C4-2B (cell line): ENCODE measurements around the gene NEDD4L.
A peak's percentile ranks its signal among the peaks of the same experiment; 100 is the strongest.

Source experiments
- ZFX ChIP-seq: fragments of 450-650 bp; IDR thresholded peaks from 2 replicates; pipeline ENCODE4 v1.6.1; 2017
- TF ChIP-seq, protein P1 (sequence below): fragments of 450-650 bp; conservative IDR thresholded peaks from 2 replicates; pipeline ENCODE4 v1.5.1; 2017; ENCODE audit warnings: mild to moderate bottlenecking

DNA sequence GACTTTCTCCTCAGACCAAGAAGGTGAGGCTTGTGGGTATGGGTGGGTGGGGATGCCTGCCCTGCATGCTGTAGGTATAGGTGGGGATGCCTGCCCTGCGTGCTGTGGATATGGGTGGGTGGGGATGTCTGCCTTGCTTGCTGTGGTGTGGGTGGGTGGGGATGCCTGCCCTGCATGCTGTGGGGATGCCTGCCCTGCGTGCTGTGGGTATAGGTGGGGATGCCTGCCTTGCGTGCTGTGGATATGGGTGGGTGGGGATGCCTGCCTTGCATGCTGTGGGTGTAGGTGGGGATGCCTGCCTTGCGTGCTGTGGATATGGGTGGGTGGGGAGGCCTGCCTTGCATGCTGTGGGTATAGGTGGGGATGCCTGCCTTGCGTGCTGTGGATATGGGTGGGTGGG lies 278.4 kb downstream of the NEDD4L start:
- TF ChIP-seq, protein P1, sequence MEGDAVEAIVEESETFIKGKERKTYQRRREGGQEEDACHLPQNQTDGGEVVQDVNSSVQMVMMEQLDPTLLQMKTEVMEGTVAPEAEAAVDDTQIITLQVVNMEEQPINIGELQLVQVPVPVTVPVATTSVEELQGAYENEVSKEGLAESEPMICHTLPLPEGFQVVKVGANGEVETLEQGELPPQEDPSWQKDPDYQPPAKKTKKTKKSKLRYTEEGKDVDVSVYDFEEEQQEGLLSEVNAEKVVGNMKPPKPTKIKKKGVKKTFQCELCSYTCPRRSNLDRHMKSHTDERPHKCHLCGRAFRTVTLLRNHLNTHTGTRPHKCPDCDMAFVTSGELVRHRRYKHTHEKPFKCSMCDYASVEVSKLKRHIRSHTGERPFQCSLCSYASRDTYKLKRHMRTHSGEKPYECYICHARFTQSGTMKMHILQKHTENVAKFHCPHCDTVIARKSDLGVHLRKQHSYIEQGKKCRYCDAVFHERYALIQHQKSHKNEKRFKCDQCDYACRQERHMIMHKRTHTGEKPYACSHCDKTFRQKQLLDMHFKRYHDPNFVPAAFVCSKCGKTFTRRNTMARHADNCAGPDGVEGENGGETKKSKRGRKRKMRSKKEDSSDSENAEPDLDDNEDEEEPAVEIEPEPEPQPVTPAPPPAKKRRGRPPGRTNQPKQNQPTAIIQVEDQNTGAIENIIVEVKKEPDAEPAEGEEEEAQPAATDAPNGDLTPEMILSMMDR, result peak; percentile 7; the same call in 1 of the 2 replicates
- TF ChIP-seq ZFX, result no peak
